Muscle of back (tissue), 11 donors: ENCODE results near the gene AADAC. TPM values are rescaled to one million over a fixed set of nuclear protein-coding genes. Genes with fewer than 3 reads are reported as not detected.
"Not testable (repeated sequence)": the region's sequence is repeated elsewhere in the genome, so short reads cannot be mapped to it uniquely, and the experiment has no call there.

Source experiments
- DNase-seq, 3 donors: peaks; one replicate each; pipeline versions ENCODE4 v3.0.0 to v3.0.0-alpha.2; 2013
- polyA plus RNA-seq, 10 donors: library from polyadenylated mRNA; unstranded; fragments of 120-200 nt; gene quantifications; one replicate each; pipeline ENCODE4 v1.2.1, GENCODE V29; 2013; ENCODE audit not compliant: insufficient read length in 10 of 10

The AADAC gene
- polyA plus RNA-seq, 10 donors = 0.13 to 7.7 (median 0.19) TPM; not detected in 5

- no peak for DNase-seq
Measured at GRCh38 chr3:151852074-151852811, 38.3 kb downstream of the AADAC start.

- no peak for DNase-seq
Measured at GRCh38 chr3:151856118-151856517, 42.2 kb downstream of the AADAC start.

GRCh38 chr3:151856641-151857040, 42.7 kb downstream of the AADAC start:
- no peak for DNase-seq

- no peak for DNase-seq
Measured at GRCh38 chr3:151859233-151859673, 45.3 kb downstream of the AADAC start.

GRCh38 chr3:151859905-151860304, 46.0 kb downstream of the AADAC start:
- DNase-seq = no peak

- DNase-seq = no peak
Measured at GRCh38 chr3:151863611-151864010, 49.7 kb downstream of the AADAC start.

GRCh38 chr3:151864423-151865101, 50.6 kb downstream of the AADAC start:
- peak in 1 of 3 donors; percentile 75 for DNase-seq

GRCh38 chr3:151866711-151867410, 52.9 kb downstream of the AADAC start:
- peak in 1 of 3 donors; percentile 41 for DNase-seq

- no peak for DNase-seq
Measured at GRCh38 chr3:151867666-151868065, 53.8 kb downstream of the AADAC start.

- DNase-seq = no peak
Measured at GRCh38 chr3:151869181-151869580, 55.3 kb downstream of the AADAC start.

- peak in 1 of 3 donors; percentile 49 for DNase-seq
Measured at GRCh38 chr3:151871639-151872468, 57.9 kb downstream of the AADAC start.

GRCh38 chr3:151873398-151873797, 59.5 kb downstream of the AADAC start, which contains the start of gene SUCNR1:
Gene SUCNR1, plus strand, starts transcription at chr3:151873643. Its CDS starts 6,250 bp downstream, at chr3:151879893.
- DNase-seq = no peak

- not testable (repeated sequence) for DNase-seq
Measured at GRCh38 chr3:151874079-151874478, 60.2 kb downstream of the AADAC start.

GRCh38 chr3:151875759-151876158, 61.8 kb downstream of the AADAC start:
- no peak for DNase-seq

- no peak for DNase-seq
Measured at GRCh38 chr3:151877269-151877668, 63.4 kb downstream of the AADAC start.

Other genes starting within 250 kb of the AADAC start
- gene AADACL2, start 80.2 kb upstream of the AADAC start, polyA plus RNA-seq = 1 to 10 TPM in 2 of 10 donors, not detected in 8; 3.2 to 3.8 TPM
- under 1 TPM in 9 of 10 donors, not detected in 1; 0.04 to 0.29 (median 0.08) TPM for gene SUCNR1, start 59.5 kb downstream of the AADAC start, polyA plus RNA-seq